Glomerular visceral epithelial cell (primary cell): Measurements from ENCODE around the gene SHLD2.
"Not testable (repeated sequence)": the region's sequence is repeated elsewhere in the genome, so short reads cannot be mapped to it uniquely, and the experiment has no call there.

Source experiments
- DNase-seq: peaks from one replicate; pipeline ENCODE4 v3.0.0-alpha.2; 2016; ENCODE audit errors: extremely low spot score

The SHLD2 gene

DNA sequence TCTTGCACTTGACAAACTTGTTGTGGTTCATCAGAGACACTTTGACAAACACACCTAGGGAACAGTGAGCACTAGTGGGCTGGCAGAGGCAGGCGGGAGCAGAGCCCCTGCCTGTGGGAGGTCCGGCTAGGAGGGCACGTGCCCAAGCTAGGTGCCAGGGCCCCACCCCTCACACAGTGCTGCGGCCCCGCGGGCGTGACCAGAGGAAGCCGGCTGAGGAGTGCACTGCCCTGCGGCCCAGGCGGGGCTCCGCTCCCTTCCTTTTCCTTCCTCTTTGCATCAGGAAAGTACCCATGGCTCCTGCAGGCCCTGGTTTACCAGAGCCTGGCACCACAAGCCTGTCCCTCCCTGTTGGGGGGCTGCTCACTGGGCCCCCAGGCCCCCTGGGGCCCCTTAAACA lies 121.1 kb downstream of the SHLD2 start:
- DNase-seq = not testable (repeated sequence)

- not testable (repeated sequence) for DNase-seq
These were observed 124.4 kb downstream of the SHLD2 start for GRCh38 chr10:87219370-87219769.

DNA sequence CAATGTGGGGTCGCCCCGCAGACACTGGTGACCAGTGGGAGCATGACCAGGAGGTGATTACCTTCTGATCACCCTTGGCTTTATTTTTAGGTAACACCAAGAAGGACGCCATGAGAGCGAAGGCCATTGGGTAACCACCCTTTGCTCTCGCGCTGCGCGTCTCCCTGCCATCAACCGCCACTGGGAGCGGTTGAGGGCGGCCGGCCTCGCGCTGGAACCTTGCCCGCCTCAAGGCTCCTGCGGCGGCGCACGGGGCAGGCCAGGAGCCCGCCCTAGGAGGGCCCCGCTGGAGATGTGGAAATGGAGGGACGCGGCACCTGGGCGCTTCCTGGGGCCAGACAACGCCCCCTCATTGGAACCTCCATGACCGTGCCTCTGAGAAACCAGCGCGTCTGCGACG lies 127.8 kb downstream of the SHLD2 start:
- DNase-seq = not testable (repeated sequence)

GRCh38 chr10:87225148-87225547 lies 130.1 kb downstream of the SHLD2 start, which contains the start of gene NUTM2A:
Gene NUTM2A, plus strand, starts transcription at chr10:87225448. Its CDS starts 383 bp downstream, at chr10:87225831.
- DNase-seq = not testable (repeated sequence)

DNA sequence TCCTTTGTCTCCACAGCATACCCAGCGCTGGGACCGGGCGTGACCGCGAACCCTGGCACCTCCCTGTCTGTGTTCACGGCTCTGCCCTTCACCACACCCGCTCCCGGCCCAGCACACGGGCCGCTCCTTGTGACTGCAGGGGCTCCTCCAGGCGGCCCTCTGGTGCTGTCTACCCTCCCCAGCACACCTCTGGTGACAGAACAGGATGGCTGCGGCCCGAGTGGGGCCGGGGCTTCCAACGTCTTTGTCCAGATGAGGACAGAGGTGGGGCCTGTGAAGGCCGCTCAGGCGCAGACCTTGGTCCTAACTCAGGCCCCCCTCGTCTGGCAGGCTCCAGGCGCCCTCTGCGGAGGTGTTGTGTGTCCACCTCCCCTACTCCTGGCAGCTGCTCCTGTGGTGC lies 133.2 kb downstream of the SHLD2 start:
- not testable (repeated sequence) for DNase-seq

DNA sequence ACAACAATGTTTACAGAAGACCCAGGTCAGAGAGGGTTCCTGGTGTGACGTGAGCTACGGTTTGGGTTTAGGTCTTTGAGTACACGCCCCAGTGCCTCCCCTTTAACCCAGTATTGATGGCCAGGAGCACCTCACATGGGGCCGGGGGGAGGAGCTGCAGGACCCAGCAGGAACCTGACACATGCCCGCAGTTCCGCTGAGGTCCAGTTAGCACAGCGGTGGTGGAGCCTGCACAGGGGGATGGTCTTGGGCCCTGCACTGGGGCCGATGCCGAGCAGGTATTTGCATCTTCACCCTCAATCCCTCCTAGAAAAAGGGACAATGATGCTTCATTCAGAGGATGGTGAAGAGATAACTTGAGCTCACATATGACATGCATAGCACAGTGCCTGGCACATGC lies 134.2 kb downstream of the SHLD2 start:
- not testable (repeated sequence) for DNase-seq

DNA sequence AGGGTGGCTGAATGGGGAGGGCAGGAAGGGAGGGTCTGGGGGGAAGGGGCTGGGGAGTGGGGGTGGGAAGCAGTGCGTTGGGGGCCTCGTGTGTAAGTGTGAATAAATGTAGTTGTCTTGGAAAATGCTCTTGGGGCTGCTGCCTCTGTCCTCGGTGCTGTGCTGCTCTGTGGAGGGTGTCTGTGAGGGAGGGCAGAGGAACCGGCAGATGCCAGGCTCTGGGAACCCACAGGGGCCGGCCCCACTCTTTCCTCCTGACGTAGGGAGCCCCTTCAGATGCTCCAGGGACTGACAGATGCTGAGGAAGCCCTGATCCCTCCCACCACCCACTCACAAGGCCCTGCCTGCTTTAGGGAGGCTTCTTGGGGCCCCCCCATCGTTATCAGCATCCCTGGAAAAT lies 139.8 kb downstream of the SHLD2 start:
- not testable (repeated sequence) for DNase-seq

GRCh38 chr10:87237244-87237643 lies 142.2 kb downstream of the SHLD2 start:
- not testable (repeated sequence) for DNase-seq

DNA sequence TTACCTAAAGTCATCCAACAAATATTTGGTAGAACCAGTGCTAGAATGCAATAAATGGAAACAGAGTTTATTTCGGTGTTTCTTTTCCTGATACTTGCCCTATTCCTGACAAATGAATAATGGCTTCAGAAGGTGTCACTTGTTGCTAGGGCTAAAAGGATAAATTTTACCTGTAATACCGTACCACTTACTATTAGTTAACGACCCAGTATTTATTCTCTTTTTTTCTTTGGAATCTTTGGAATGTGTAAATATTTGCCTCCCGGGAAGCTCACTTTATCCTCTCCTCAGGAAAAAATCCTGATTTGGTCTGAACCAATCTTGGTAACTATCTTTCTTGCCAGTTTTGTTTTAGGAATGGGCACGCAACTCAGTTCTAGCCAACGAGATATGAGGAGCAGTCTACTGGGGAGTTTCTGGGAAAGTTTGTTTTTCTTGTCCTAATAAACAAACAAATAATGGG lies 144.4 kb downstream of the SHLD2 start:
- not testable (repeated sequence) for DNase-seq
